Prostate gland (tissue), 2 donors: ENCODE results near the gene FHIT. TPM values are rescaled to one million over a fixed set of nuclear protein-coding genes. Genes with fewer than 3 reads are reported as not detected.

ENCODE experiments used
- DNase-seq: peaks from one replicate; pipeline ENCODE4 v3.0.0-alpha.2; 2019; ENCODE audit warnings: low spot score
- H3K27ac ChIP-seq, 2 donors: fragments of 200-600 bp; sonication (generic); 2 replicates each; pipeline ENCODE4 v1.5.1; 2017 to 2019
- H3K27me3 ChIP-seq: fragments of 200-600 bp; sonication (generic); replicated peaks from 2 replicates; pipeline ENCODE4 v1.5.1; 2019; ENCODE audit not compliant: insufficient read depth
- H3K36me3 ChIP-seq, 2 donors: fragments of 200-600 bp; sonication (generic); 1 replicate in 1 of 2; 2 replicates in 1 of 2; pipeline versions ENCODE4 v1.5.1 to v1.8.1; 2017 to 2019
- H3K4me1 ChIP-seq: fragments of 200-600 bp; sonication (generic); replicated peaks from 2 replicates; pipeline ENCODE4 v1.5.1; 2019
- H3K4me3 ChIP-seq, 2 donors: fragments of 200-600 bp; sonication (generic); 2 replicates each; pipeline ENCODE4 v1.5.1; 2017 to 2019
- H3K9me3 ChIP-seq: fragments of 200-600 bp; sonication (generic); 2 replicates; pipeline ENCODE4 v1.5.1; 2017
- CTCF ChIP-seq, 4 experiments: fragments of 200-600 bp in 2 of 4; fragments of 450-650 bp in 2 of 4; sonication (generic) in 2 of 4; IDR thresholded peaks; 1 replicate in 3 of 4; 2 replicates in 1 of 4; pipeline ENCODE4 v1.5.1; 2016 to 2019; ENCODE audit warnings: antibody characterized with exemption in 4 of 4, mild to moderate bottlenecking in 2 of 4, moderate library complexity in 2 of 4
- POLR2A ChIP-seq: fragments of 450-650 bp; IDR thresholded peaks from one replicate; pipeline ENCODE4 v1.6.1; 2016; ENCODE audit warnings: antibody characterized with exemption, mild to moderate bottlenecking
- POLR2AphosphoS5 ChIP-seq: sonication (generic); formaldehyde crosslinking; IDR thresholded peaks from one replicate; pipeline ENCODE4 v1.6.1; 2017; ENCODE audit warnings: antibody characterized with exemption
- WGBS: methylation state at CpG from one replicate; pipeline ENCODE4 v1.1.5; 2018; 5-methylcytosine and 5-hydroxymethylcytosine counted together
- intact Hi-C: fragments of 100-400 bp; cut with DNase I; formaldehyde crosslinking; loops from one replicate; pipeline ENCODE4 v1.14.2; 2022
- total RNA-seq, 2 donors: library from RNA; depleted of rRNA; stranded (reverse); fragments of >200 nt; gene quantifications; one replicate each; pipeline ENCODE4 v1.1.0, GENCODE V29; 2016

Gene FHIT
- total RNA-seq, 2 donors from 2014 or later, result 6.4 to 10.4 TPM

GRCh38 chr3:60178931-60179653 lies 1072.2 kb downstream of the FHIT start:
- H3K4me1 ChIP-seq, result no peaks in the 10 kb centered on the region
- no peaks in the 10 kb centered on the region for H3K27me3 ChIP-seq
- H3K36me3 ChIP-seq, result no peaks in the 10 kb centered on the region
- no peak overlapping the region for H3K4me3 ChIP-seq
- no peaks in the 10 kb centered on the region for H3K9me3 ChIP-seq
- intact Hi-C loops, result no loop called here
- DNase-seq, result no peak
- no peak for TF ChIP-seq CTCF (IDR thresholded peaks at IDR 0.05)
- TF ChIP-seq POLR2AphosphoS5, result no peak
- TF ChIP-seq POLR2A, result no peak
- H3K27ac ChIP-seq, result no peak overlapping the region
- 82% methylated on average over 8 of the region's 8 CpGs for WGBS

GRCh38 chr3:60177726-60178125 lies 1073.5 kb downstream of the FHIT start:
- 89% methylated on average over 2 of the region's 2 CpGs for WGBS
- intact Hi-C loops, result no loop called here
- Histone ChIP-seq H3K4me1 (no peaks in the 10 kb centered on the region), H3K27ac (no peak overlapping the region), H3K9me3 (no peaks in the 10 kb centered on the region), H3K27me3 (no peaks in the 10 kb centered on the region), H3K36me3 (no peaks in the 10 kb centered on the region), H3K4me3 (no peak overlapping the region)
- TF ChIP-seq POLR2A (no peak), POLR2AphosphoS5 (no peak), CTCF (IDR thresholded peaks at IDR 0.05) (no peak)
- DNase-seq, result no peak

GRCh38 chr3:60176614-60177013 lies 1074.6 kb downstream of the FHIT start:
- Histone ChIP-seq H3K9me3 (no peaks in the 10 kb centered on the region), H3K27me3 (no peaks in the 10 kb centered on the region)

GRCh38 chr3:60175680-60176079 lies 1075.6 kb downstream of the FHIT start:
- no peak for DNase-seq
- no peaks in the 10 kb centered on the region for H3K4me1 ChIP-seq
- TF ChIP-seq POLR2A, result no peak
- H3K27me3 ChIP-seq, result no peaks in the 10 kb centered on the region
- no peaks in the 10 kb centered on the region for H3K36me3 ChIP-seq
- no peaks in the 10 kb centered on the region for H3K9me3 ChIP-seq
- intact Hi-C loops, result no loop called here
- H3K4me3 ChIP-seq, result no peak overlapping the region
- WGBS, result 95% methylated on average over 3 of the region's 3 CpGs
- H3K27ac ChIP-seq, result no peak overlapping the region

More at GRCh38 chr3:60176614-60177013, 1074.6 kb downstream of the FHIT start:
- 47% methylated on average over 6 of the region's 6 CpGs for WGBS
- no peak overlapping the region for H3K27ac ChIP-seq
- no peak for DNase-seq
- no peaks in the 10 kb centered on the region for H3K36me3 ChIP-seq
- TF ChIP-seq POLR2AphosphoS5, result no peak
- no peak overlapping the region for H3K4me3 ChIP-seq
- intact Hi-C loops, result no loop called here
- H3K4me1 ChIP-seq, result no peaks in the 10 kb centered on the region

GRCh38 chr3:60169755-60170154 lies 1081.5 kb downstream of the FHIT start:
- no peaks in the 10 kb centered on the region for H3K9me3 ChIP-seq
- TF ChIP-seq POLR2A (no peak), CTCF (IDR thresholded peaks at IDR 0.05) (no peak), POLR2AphosphoS5 (no peak)
- H3K4me1 ChIP-seq, result no peaks in the 10 kb centered on the region
- WGBS, result 99% methylated on average over 5 of the region's 5 CpGs
- no peaks in the 10 kb centered on the region for H3K27me3 ChIP-seq
- no peaks in the 10 kb centered on the region for H3K36me3 ChIP-seq
- no peak overlapping the region for H3K27ac ChIP-seq
- no peak overlapping the region for H3K4me3 ChIP-seq
- intact Hi-C loops, result no loop called here
- DNase-seq, result no peak

- no peaks in the 10 kb centered on the region for H3K27me3 ChIP-seq
- TF ChIP-seq CTCF (IDR thresholded peaks at IDR 0.05) (no peak), POLR2A (no peak), POLR2AphosphoS5 (no peak)
- intact Hi-C loops, result no loop called here
- H3K4me1 ChIP-seq, result no peaks in the 10 kb centered on the region
- H3K27ac ChIP-seq, result no peak overlapping the region
- H3K9me3 ChIP-seq, result no peaks in the 10 kb centered on the region
- no peaks in the 10 kb centered on the region for H3K36me3 ChIP-seq
- no peak for DNase-seq
- H3K4me3 ChIP-seq, result no peak overlapping the region
These were observed 1084.1 kb downstream of the FHIT start for GRCh38 chr3:60167186-60167585.
